IMR-90 (cell line): ENCODE data around the gene PCYT2. TPM values are rescaled to one million over a fixed set of nuclear protein-coding genes. Genes with fewer than 3 reads are reported as not detected.
A peak's percentile ranks its signal among the peaks of the same experiment; 100 is the strongest.

Experiments
- ATAC-seq: fragments of 200-7000 bp; cut with Tn5 transposase; 2 replicates; pipeline ENCODE4 v1.9.1; 2020; ENCODE audit warnings: low read depth, mild to moderate bottlenecking, moderate library complexity
- BruUV-seq: library from RNA; stranded (reverse); fragments of 400-500 nt; replicated peaks from 2 replicates; lab custom pipeline; 2021; lab: Mats Ljungman, UMichigan
- CTCF ChIA-PET: fragments of 300-600 bp; formaldehyde crosslinking; extraction: SDS; loops from one replicate; lab custom pipeline; 2021; ENCODE audit warnings: antibody characterized with exemption; lab: Yijun Ruan, JAX
- POLR2A ChIA-PET: fragments of 300-600 bp; sonication (Branson Sonifier 250); formaldehyde crosslinking; loops from one replicate; lab custom pipeline; 2022; ENCODE audit warnings: antibody characterized with exemption; ENCODE audit not compliant: unreplicated experiment; lab: Charles Lee
- DNase-seq: peaks from one replicate; pipeline ENCODE4 v3.0.0; 2013
- H2AFZ ChIP-seq: replicated peaks from 2 replicates; pipeline ENCODE3; 2013; ENCODE audit warnings: low read length, mild to moderate bottlenecking; ENCODE audit not compliant: poor library complexity
- H2AK5ac ChIP-seq: 2 replicates; pipeline ENCODE4 v1.6.1; 2013; ENCODE audit warnings: low read depth, low read length, inconsistent platforms
- H2AK9ac ChIP-seq: replicated peaks from 2 replicates; pipeline ENCODE3; 2013; ENCODE audit warnings: mild to moderate bottlenecking, low read depth, low read length, moderate library complexity; ENCODE audit not compliant: poor library complexity
- H2BK120ac ChIP-seq: 2 replicates; pipeline ENCODE4 v1.6.1; 2013; ENCODE audit warnings: low read depth, low read length, inconsistent platforms
- H2BK15ac ChIP-seq: 3 replicates; pipeline ENCODE4 v1.6.1; 2013; ENCODE audit warnings: low read depth, low read length, inconsistent platforms
- H2BK20ac ChIP-seq: 2 replicates; pipeline ENCODE4 v1.6.1; 2013; ENCODE audit warnings: low read depth, mild to moderate bottlenecking, inconsistent platforms, low read length, moderate library complexity
- H2BK5ac ChIP-seq: 2 replicates; pipeline ENCODE4 v1.6.1; 2013; ENCODE audit warnings: mild to moderate bottlenecking, low read depth, low read length, inconsistent platforms; ENCODE audit not compliant: poor library complexity, severe bottlenecking
- H3K14ac ChIP-seq: replicated peaks from 2 replicates; pipeline ENCODE4 v1.6.1; 2013; ENCODE audit warnings: low read depth, low read length, inconsistent platforms
- H3K18ac ChIP-seq: 2 replicates; pipeline ENCODE4 v1.6.1; 2013; ENCODE audit warnings: low read depth, low read length, control low read depth
- H3K23ac ChIP-seq: 2 replicates; pipeline ENCODE4 v1.6.1; 2013; ENCODE audit warnings: low read depth, low read length, inconsistent platforms
- H3K27ac ChIP-seq: 2 replicates; pipeline ENCODE4 v1.5.1; 2013; ENCODE audit warnings: mild to moderate bottlenecking, control low read depth, low read length; ENCODE audit not compliant: insufficient read depth
- H3K27me3 ChIP-seq: 2 replicates; pipeline ENCODE4 v1.6.1; 2013; ENCODE audit warnings: low read length; ENCODE audit not compliant: control insufficient read depth, insufficient read depth
- H3K36me3 ChIP-seq: 2 replicates; pipeline ENCODE4 v1.6.1; 2013; ENCODE audit warnings: low read length, mixed read lengths; ENCODE audit not compliant: control insufficient read depth, insufficient read depth
- H3K4ac ChIP-seq: 2 replicates; pipeline ENCODE4 v1.6.1; 2013; ENCODE audit warnings: low read depth, low read length, inconsistent platforms
- H3K4me1 ChIP-seq: 2 replicates; pipeline ENCODE4 v1.6.1; 2013; ENCODE audit warnings: low read length, mixed read lengths; ENCODE audit not compliant: control insufficient read depth, insufficient read depth
- H3K4me2 ChIP-seq: 2 replicates; pipeline ENCODE4 v1.6.1; 2013; ENCODE audit warnings: low read depth, mild to moderate bottlenecking, control low read depth, low read length, moderate library complexity
- H3K4me3 ChIP-seq: 2 replicates; pipeline ENCODE4 v1.5.1; 2013; ENCODE audit warnings: low read depth, mild to moderate bottlenecking, control low read depth, low read length, moderate library complexity; ENCODE audit not compliant: insufficient read depth
- H3K56ac ChIP-seq: 2 replicates; pipeline ENCODE4 v1.6.1; 2013; ENCODE audit warnings: low read length, inconsistent platforms; ENCODE audit not compliant: insufficient read depth; ENCODE audit errors: extremely low read depth
- H3K79me1 ChIP-seq, 2 experiments: 2 replicates each; pipeline ENCODE4 v1.6.1; 2013; ENCODE audit warnings: low read length in 2 of 2, inconsistent platforms in 1 of 2, low read depth in 1 of 2
- H3K9ac ChIP-seq: 2 replicates; pipeline ENCODE4 v1.6.1; 2013; ENCODE audit warnings: low read depth, low read length, control low read depth
- H3K9me1 ChIP-seq: 2 replicates; pipeline ENCODE4 v1.6.1; 2013; ENCODE audit warnings: low read length, inconsistent platforms; ENCODE audit not compliant: insufficient read depth
- H3K9me3 ChIP-seq: 2 replicates; pipeline ENCODE4 v1.6.1; 2013; ENCODE audit warnings: low read length; ENCODE audit not compliant: control insufficient read depth, insufficient read depth
- H4K20me1 ChIP-seq: 2 replicates; pipeline ENCODE4 v1.6.1; 2013; ENCODE audit warnings: low read length, inconsistent platforms; ENCODE audit not compliant: insufficient read depth
- H4K5ac ChIP-seq: 2 replicates; pipeline ENCODE4 v1.6.1; 2013; ENCODE audit warnings: mild to moderate bottlenecking, low read depth, low read length, control low read depth
- H4K8ac ChIP-seq, 2 experiments: 2 replicates each; pipeline ENCODE4 v1.6.1; 2013; ENCODE audit warnings: low read depth in 2 of 2, low read length in 2 of 2, control low read depth in 1 of 2, inconsistent platforms in 1 of 2
- H4K91ac ChIP-seq: 2 replicates; pipeline ENCODE4 v1.6.1; 2013; ENCODE audit warnings: low read depth, low read length, inconsistent platforms; ENCODE audit not compliant: insufficient read depth
- BHLHE40 ChIP-seq: fragments of 150-350 bp; IDR thresholded peaks from 2 replicates; pipeline ENCODE4 v1.6.1; 2016; ENCODE audit warnings: mild to moderate bottlenecking, low read depth, low read length
- CHD1 ChIP-seq: IDR thresholded peaks from 2 replicates; pipeline ENCODE4 v1.6.1; 2012; ENCODE audit warnings: low read depth, low read length, improper control_type of control experiment
- ELK1 ChIP-seq: fragments of 150-350 bp; IDR thresholded peaks from 2 replicates; pipeline ENCODE4 v1.6.1; 2016; ENCODE audit warnings: low read depth, mild to moderate bottlenecking, low read length, moderate library complexity, borderline replicate concordance
- FOS ChIP-seq: fragments of 150-350 bp; IDR thresholded peaks from 2 replicates; pipeline ENCODE4 v1.6.1; 2016; ENCODE audit warnings: low read depth, low read length
- MAFK ChIP-seq: IDR thresholded peaks from 2 replicates; pipeline ENCODE4 v1.6.1; 2012; ENCODE audit warnings: low read depth, low read length, improper control_type of control experiment
- MAZ ChIP-seq: IDR thresholded peaks from 2 replicates; pipeline ENCODE4 v1.6.1; 2012; ENCODE audit warnings: low read depth, mild to moderate bottlenecking, low read length, improper control_type of control experiment, moderate library complexity, borderline replicate concordance
- MXI1 ChIP-seq: IDR thresholded peaks from 2 replicates; pipeline ENCODE4 v1.6.1; 2012; ENCODE audit warnings: low read depth, mild to moderate bottlenecking, low read length, moderate library complexity, borderline replicate concordance
- NFE2L2 ChIP-seq: fragments of 150-350 bp; IDR thresholded peaks from 2 replicates; pipeline ENCODE4 v1.6.1; 2016; ENCODE audit warnings: low read depth, mild to moderate bottlenecking, low read length
- POLR2A ChIP-seq: IDR thresholded peaks from 2 replicates; pipeline ENCODE4 v1.6.1; 2012; ENCODE audit warnings: mild to moderate bottlenecking, low read depth, low read length
- RCOR1 ChIP-seq: IDR thresholded peaks from 2 replicates; pipeline ENCODE4 v1.6.1; 2012; ENCODE audit warnings: mild to moderate bottlenecking, low read length, improper control_type of control experiment; ENCODE audit not compliant: insufficient replicate concordance
- RFX5 ChIP-seq: IDR thresholded peaks from 2 replicates; pipeline ENCODE4 v1.8.0; 2012; ENCODE audit warnings: low read depth, mild to moderate bottlenecking, low read length, moderate library complexity
- SMC3 ChIP-seq: fragments of 150-350 bp; IDR thresholded peaks from 2 replicates; pipeline ENCODE4 v1.6.1; 2016; ENCODE audit warnings: low read depth, mild to moderate bottlenecking, antibody characterized with exemption, low read length, moderate library complexity
- WGBS, 2 experiments: methylation state at CpG; one replicate each; pipeline versions ENCODE4 v1.1.5 to v1.1.7; 2013; ENCODE audit warnings: missing lambda C conversion rate in 2 of 2; ENCODE audit not compliant: insufficient read length in 1 of 2; ENCODE audit errors: extremely low coverage in 2 of 2; 5-methylcytosine and 5-hydroxymethylcytosine counted together
- dilution Hi-C: fragments of 300-500 bp; cut with HindIII; formaldehyde crosslinking; loops from one replicate; pipeline ENCODE4 v1.14.3; 2018; ENCODE audit warnings: low sequenced_read_pairs; ENCODE audit not compliant: unreplicated experiment
- in situ Hi-C: fragments of 300-500 bp; cut with MboI; formaldehyde crosslinking; loops from 3 replicates; pipeline ENCODE4 v1.14.3; 2019; ENCODE audit warnings: low sequenced_read_pairs, inconsistent platforms, mixed read lengths
- intact Hi-C: fragments of 100-400 bp; cut with micrococcal nuclease; formaldehyde crosslinking; loops from 2 replicates; pipeline ENCODE4 v1.10.0; 2022
- polyA plus RNA-seq, 3 experiments: library from polyadenylated mRNA; depleted of rRNA; stranded (reverse); fragments of >200 nt; gene quantifications; 2 replicates each; pipeline ENCODE4 v1.2.3, GENCODE V29; 2012; ENCODE audit warnings: low replicate concordance in 1 of 3
- total RNA-seq: library from RNA; depleted of rRNA; stranded (reverse); fragments of >200 nt; gene quantifications from 2 replicates; pipeline ENCODE4 v1.2.3, GENCODE V29; 2012
- TF ChIP-seq, protein P1 (sequence below): fragments of 150-350 bp; IDR thresholded peaks from 2 replicates; pipeline ENCODE4 v1.6.1; 2017; ENCODE audit warnings: mild to moderate bottlenecking, antibody characterized with exemption, low read length, low read depth

The PCYT2 gene
- total and polyA plus RNA-seq, 2 of the 4 experiments (the other 2 are of a cell fraction) = 37.3 to 38.5 TPM

- intact Hi-C loops = no loop called here
- H3K18ac ChIP-seq = no peak overlapping the region
- no peak overlapping the region for H3K4ac ChIP-seq
- H3K27ac ChIP-seq = no peak overlapping the region
- no peak overlapping the region for H3K56ac ChIP-seq
- no peak overlapping the region for H2AK5ac ChIP-seq
- ATAC-seq (no peak), DNase-seq (no peak)
- H2AK9ac ChIP-seq = no peak overlapping the region
- H3K23ac ChIP-seq = no peak overlapping the region
- in situ Hi-C loops = no loop called here
- H2BK20ac ChIP-seq = no peak overlapping the region
- H2BK120ac ChIP-seq = no peak overlapping the region
- CTCF ChIA-PET = no interaction called here
- 95% methylated on average over 6 of the region's 12 CpGs; no CpG with 5 or more reads in 1 of the 2 experiments for WGBS, 2 experiments
- no peak overlapping the region for H4K8ac ChIP-seq
- H3K9me3 ChIP-seq = no peaks in the 10 kb centered on the region
- H3K14ac ChIP-seq = no peak overlapping the region
- POLR2A ChIA-PET = interaction anchor here (0.7 kb wide), 1 partner anchor 13 kb away, joined by 3 read pairs; the partner anchor contains the start of gene NPB
- no peak overlapping the region for H2BK5ac ChIP-seq
- no peaks in the 10 kb centered on the region for H3K27me3 ChIP-seq
- dilution Hi-C loops = no loop called here
- peaks cover 18 to 65% of the 10 kb centered on the region in 2 experiments for H3K79me1 ChIP-seq
- BruUV-seq = no TSS peak
- peaks cover 9% of the 10 kb centered on the region for H3K4me1 ChIP-seq
- H3K4me3 ChIP-seq = no peak overlapping the region
- peak overlapping the region; percentile 43 for H2AFZ ChIP-seq
- H4K91ac ChIP-seq = no peak overlapping the region
- peaks cover 59% of the 10 kb centered on the region for H4K20me1 ChIP-seq
- peaks cover 12% of the 10 kb centered on the region; the same call in 1 of the 2 replicates for H3K9me1 ChIP-seq
- H3K36me3 ChIP-seq = peaks cover 52% of the 10 kb centered on the region
- H2BK15ac ChIP-seq = no peak overlapping the region
- no peak overlapping the region for H3K4me2 ChIP-seq
- TF ChIP-seq FOS = no peak
- TF ChIP-seq, protein P1, sequence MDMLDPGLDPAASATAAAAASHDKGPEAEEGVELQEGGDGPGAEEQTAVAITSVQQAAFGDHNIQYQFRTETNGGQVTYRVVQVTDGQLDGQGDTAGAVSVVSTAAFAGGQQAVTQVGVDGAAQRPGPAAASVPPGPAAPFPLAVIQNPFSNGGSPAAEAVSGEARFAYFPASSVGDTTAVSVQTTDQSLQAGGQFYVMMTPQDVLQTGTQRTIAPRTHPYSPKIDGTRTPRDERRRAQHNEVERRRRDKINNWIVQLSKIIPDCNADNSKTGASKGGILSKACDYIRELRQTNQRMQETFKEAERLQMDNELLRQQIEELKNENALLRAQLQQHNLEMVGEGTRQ = no peak
- TF ChIP-seq ELK1 = no peak
- TF ChIP-seq MAFK = no peak
- TF ChIP-seq POLR2A = no peak
- no peak for TF ChIP-seq RCOR1
- TF ChIP-seq CHD1 = no peak
- no peak for TF ChIP-seq SMC3
- TF ChIP-seq MXI1 = no peak
- no peak for TF ChIP-seq RFX5
- no peak for TF ChIP-seq MAZ
- no peak for TF ChIP-seq NFE2L2
- TF ChIP-seq BHLHE40 = no peak
- H3K9ac ChIP-seq = no peak overlapping the region
- no peak overlapping the region for H4K5ac ChIP-seq
Measured at GRCh38 chr17:81915331-81915730, 4.1 kb upstream of the PCYT2 start.
